Activated CD4-positive, alpha-beta T cell treated with anti-CD3 and anti-CD28 coated beads for 24 hours (primary cell): Measurements from ENCODE around the gene MYO16.
A peak's percentile ranks its signal among the peaks of the same experiment; 100 is the strongest.

Experiments
- DNase-seq, 2 donors: peaks; one replicate each; pipeline ENCODE4 v3.0.0-alpha.2; 2020; ENCODE audit warnings: low read depth in 2 of 2

Gene MYO16

DNA sequence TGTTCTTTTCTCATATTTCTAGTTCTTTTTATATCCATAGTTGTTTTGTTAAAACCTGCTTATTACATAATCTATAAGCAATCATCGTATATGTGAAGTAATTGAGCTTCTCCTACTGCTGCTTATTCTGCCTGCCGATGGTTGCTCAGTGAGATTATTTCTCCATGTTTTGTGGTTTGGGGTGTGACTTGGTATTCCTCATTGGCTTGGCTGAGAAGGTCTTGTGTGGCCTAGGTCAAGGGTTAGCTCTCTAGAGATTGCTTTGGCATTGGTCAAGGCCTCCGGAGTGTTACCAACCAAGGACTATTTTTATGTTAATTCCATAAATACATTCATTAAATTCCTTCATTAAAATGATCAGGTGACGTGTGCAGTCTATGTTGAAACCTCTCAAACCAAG, 302.8 kb downstream of the MYO16 start:
- DNase-seq = no peak

DNA sequence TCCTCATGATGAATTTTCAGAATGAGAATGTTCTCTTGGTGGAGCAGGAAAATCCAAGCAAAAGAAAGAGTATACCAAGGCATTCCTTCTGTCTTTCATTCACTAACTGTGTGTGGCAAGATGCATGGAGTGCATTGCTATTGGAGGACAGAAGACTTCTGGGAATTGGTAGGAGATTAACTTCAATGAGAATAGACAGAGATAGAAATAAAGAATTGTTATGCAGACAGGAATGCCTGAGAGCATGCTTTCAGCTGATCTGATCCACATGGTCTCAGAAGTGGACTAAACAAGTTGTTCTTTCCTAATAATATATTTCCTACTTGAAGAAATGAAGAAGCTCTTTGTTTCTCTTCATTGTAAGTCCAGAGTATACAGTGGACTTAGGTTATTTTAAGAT, 303.6 kb downstream of the MYO16 start:
- no peak for DNase-seq

DNA sequence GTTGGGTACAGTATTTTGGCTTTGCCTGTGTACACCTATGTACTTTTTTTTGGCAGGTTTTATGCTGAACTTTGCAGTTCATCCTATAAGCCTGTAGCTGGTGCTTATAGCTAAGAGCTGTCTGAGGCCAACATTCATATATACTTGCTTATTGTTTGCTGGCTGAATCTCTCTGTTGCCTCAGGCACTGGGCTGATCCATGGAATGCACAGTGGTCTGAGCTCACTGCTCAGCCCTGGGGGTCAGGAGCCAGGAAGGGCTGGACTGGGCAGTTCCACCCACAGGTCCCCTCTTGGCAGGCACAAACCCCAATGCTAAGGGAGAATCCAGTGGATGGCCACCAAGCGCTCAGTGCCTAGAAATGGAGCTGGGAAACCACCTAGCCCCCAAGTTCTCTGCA, 308.7 kb downstream of the MYO16 start:
- DNase-seq = no peak

DNA sequence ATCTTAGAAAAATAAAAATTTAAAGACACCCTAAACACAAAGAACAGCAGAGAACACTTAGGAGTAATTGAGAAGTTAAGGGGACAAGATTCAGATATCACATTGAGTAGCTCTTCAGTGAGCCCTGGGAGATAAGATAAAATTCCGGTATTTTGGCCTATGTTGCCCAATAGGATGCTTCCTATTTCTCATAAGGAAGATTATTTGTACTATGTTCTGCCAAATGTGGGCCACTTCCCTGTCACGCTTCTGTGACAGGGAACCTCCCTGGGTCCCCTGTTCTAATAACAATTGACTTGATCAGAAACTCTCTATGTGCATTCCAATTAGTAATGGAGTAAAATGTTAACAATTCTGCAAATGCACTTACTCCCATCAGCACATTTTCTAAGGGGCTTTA, 310.7 kb downstream of the MYO16 start:
- DNase-seq = no peak

DNA sequence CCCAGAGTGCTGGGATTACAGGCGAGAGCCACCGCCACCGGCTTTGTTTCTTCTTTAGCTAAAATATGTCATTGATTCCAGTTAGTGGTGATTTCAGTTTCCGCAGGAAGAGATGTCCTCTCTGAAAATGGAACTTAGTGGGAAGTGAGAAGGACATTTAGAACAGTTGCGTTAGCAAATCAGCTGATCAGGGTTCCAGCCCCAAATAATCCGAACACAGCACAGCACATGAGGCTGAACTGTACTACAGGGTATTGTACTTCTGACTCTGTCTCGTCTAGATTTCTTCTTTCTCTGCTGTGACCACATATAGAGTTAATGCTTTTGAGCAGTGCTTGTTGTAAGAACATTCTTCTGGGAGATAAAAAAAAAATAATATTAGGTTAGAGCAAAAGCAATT, 314.4 kb downstream of the MYO16 start:
- no peak for DNase-seq

DNA sequence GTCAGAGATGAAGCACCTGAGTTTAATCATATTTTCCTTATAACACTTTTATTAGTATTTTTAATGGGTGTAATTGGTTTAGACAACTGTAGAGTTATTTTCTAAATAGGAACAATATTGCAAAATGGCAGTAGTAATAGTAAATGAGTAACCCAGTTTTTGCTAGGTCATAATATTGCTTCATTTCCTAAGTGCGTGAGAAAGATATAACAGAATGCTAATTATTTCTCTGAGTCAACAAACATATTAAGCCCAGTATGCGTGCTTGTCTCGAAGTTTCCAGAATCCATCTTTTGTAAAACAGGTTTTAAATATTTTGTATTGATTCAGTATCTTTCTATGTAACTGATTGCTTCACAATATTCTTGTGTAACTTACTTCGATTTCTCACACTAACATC, 315.3 kb downstream of the MYO16 start:
- DNase-seq = no peak

DNA sequence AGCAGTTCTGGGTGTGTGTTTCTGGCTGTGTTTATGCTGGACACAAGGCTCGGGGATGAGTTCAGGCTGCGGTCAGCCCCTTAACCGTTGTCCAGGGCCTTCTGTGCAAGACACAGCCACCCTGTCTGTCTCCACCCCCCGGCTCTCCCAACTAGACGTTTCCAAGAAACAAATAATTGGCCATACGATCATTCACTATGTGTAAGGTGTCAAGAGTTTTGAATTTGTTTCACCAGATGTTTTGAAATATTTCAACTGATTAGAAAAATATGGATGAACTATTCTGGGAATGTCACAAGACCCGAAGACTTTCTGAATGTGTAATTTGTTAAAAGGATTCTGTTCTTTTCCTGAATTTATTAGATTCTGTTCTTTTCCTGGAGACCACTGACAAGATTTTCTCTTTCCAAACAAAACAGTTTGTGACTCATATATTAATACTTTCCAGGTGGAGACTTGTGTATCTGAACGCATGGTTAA, 318.2 kb downstream of the MYO16 start:
- no peak for DNase-seq

DNA sequence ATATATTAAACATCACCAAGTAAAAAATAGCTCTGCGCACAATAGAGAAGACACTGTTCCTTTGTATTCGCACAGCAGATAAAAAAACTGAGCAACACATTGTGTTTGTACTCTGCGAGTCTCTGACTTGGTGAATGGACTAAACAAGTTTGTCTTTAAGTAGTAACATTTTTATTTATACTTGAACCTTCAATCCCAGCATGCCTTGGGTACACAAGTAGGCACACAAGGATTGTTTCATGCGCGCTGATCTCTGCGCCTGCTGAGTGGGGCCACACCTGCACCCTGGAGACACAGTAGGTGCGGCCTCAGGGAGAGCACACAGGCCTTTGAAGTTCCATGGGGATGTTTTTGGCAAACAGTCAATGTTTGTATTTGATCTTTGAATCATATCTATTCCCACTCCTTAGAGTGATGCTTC, 318.9 kb downstream of the MYO16 start:
- no peak for DNase-seq

DNA sequence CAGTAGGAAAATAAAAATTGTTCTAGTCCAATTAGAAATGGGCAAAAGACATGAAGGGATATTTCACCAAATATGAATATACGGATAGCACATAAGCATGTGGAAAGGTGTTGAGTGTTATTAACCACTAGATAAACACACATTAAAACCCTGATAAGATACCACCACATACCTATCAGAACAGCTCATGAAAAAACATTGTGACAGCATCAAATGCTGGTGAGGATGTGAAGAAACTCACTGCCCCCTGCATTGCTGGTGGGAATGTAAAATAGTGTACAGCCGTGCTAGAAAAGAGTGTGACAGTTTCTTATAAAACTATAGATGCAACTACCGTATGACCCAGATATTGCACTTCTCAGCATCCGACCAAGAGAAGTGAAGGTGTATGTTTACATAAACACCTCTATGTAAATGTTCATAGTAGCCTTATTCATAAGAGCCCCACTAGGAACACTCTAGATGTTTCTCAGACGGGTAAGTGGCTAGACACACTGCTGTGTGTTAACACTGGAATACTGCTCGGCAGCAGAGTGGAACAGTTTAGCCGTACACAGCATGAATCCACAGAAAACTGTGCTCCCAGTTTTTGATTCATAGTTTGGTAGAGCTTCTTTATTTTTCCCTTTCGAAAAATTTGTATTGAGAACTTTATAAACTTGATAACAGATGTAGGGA, 321.1 kb downstream of the MYO16 start:
- DNase-seq = no peak

DNA sequence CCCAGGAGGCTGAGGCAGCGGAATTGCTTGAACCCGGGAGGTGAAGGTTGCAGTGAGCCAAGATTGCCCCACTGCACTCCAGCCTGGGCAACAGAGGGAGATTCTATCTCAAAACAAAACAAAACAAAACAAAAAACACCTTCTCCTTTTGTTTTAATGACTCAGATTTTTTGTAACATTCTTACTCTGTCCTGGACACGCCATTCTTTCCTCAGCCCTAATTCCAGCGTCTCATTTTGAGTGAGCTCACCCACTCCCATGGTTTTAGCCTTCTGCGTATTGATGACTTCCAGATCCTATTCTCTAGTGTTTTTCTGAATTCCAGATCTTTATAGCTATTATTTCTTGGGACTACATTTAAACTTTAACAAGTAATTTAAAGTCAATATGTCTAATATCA, 326.3 kb downstream of the MYO16 start:
- no peak for DNase-seq

DNA sequence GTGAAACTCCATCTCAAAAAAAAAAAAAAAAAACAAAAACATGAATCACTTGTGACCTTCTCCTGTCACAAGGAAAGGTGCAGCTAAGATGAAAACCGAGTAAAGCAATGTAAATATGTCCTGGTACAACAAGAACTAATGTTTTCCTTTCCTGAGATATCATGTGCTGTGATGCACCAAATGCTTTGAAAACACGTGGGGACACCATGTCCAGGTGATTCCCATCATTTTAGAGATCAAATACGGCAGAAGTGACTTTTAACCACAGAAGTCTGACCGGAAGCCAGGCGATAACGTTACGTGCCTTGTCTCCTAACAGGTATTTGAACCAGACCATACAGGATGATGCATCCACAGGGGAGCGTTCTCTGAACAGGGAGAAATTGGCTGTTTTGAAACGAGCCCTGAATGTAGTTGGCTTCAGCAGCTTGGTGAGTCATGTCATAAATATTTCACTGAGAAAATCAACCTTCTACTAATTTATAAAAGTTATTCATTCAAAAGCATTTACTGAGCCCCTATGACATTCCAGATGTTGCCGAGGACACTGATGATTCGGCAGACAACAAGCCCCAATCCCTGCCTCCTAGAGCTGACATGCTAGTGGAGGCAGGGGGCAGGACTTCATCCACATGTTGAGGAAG, 328.1 kb downstream of the MYO16 start:
- DNase-seq = no peak

DNA sequence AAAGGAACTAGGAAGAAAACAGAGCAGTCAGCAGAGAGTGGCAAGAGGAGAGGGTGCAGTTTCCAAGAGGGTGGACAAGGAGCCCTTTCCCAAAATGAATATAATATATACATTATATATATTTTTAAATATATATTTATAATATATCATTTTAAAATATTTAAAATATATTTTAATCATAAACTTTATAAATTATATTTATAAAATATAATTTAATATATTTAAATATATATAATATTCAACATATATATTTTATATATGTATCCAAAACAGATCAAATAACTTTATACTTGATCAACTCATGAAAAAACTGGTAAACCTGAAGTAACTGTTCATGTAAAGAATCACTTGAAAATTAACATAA, 328.6 kb downstream of the MYO16 start:
- DNase-seq = no peak

DNA sequence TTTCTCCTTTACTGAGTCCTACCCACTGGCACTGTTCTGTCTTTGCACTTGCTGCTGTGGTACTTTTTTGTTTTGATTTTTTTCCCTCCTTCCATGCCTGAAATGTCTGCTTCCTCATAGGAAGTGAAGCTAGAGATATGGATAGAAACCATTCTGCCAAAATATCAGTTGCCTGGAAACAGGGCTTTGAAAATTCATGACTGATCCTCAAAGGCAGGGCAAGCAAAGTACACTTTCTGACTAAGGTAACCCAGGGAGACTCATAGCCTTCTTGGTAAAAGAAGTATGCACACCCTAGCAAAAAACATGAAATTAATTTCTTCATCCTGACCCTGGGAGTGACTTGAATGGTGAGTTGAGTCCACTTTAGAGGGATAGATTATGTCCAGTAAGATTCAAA, 329.8 kb downstream of the MYO16 start:
- DNase-seq = no peak

DNA sequence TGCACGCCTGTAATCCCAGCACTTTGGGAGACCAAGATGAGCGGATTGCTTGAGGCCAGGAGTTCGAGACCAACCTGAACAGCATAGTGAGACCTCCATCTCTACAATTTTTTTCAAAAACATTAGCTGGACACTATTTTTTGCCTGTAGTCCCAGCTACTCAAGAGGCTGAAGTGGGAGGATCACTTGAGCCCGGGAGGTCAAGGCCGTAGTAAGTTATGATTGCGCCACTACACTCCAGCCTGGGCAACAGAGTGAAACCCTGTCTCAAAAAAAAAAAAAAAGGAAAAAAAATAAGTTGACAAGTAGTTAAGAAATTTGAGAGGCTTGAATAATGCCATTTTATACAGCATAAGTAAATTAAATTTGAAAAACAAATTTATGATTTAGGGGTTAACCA, 330.6 kb downstream of the MYO16 start:
- no peak for DNase-seq

DNA sequence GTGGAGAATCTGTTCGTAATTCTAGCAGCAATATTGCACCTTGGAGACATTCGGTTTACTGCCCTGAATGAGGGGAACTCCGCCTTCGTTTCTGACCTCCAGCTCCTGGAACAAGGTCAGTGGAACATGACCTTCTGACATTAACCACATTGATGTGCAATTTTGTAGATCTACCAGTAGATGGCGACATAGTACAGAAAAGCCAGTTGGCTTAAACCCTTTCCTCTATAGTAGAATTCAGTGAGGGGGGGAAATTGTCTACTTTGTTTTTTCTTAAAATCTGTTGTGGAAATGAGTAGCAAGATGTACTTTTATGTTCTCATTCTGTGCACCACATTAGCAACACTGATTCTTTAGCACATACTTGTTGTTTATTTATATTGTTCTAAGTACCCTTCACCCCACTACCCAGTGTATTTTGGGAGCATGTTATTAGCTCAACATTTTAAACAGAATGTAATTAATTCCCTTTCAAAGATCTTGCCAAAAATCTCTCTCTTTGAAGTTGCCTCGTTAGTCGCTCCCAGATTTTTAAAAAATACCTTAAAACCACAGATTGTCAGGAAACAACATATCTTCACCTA, 332.2 kb downstream of the MYO16 start:
- DNase-seq = peak in 1 of 2 donors; percentile 3

DNA sequence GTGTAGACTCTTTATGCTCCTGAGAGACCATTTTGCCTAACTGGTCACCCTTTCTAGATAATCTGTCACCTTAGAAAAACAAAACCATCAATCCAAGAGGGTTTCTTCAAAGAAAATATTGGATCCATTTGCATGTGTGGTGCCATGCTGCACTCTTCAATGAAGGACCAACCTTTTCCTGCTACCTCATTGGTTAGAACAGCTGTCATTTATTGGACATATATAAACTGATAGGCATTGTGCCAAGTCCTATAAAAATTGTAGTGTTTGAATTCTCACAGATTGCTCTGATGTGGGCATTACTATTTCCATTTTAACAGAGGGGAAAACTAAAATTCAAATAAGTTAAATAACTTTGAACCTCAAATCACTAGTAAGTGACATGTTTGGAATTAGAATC, 333.2 kb downstream of the MYO16 start:
- no peak for DNase-seq

DNA sequence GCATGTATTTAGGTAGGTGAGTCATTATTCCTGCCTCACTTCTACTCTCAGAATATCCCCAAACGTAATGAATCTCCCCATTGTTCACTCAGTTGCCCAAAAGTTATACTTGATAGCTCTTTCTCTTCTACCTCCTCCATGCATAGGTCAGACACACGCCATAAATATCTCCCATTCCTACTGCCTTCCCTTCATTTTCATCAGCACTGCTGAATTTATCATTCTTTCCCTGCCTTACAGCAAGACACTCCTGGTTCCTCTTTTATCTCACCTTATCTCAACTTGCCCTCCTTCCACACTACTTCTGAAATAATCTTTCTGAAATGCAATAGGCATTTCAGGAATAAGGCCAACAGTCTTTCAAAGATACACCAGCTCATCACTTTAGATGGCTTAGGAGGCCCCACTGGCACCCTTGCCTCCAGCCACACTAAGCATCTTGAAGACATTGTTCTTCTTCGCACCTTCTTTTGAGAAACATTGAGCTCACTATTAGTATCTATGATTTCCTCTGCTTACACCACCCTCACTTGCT, 333.9 kb downstream of the MYO16 start:
- DNase-seq = no peak

DNA sequence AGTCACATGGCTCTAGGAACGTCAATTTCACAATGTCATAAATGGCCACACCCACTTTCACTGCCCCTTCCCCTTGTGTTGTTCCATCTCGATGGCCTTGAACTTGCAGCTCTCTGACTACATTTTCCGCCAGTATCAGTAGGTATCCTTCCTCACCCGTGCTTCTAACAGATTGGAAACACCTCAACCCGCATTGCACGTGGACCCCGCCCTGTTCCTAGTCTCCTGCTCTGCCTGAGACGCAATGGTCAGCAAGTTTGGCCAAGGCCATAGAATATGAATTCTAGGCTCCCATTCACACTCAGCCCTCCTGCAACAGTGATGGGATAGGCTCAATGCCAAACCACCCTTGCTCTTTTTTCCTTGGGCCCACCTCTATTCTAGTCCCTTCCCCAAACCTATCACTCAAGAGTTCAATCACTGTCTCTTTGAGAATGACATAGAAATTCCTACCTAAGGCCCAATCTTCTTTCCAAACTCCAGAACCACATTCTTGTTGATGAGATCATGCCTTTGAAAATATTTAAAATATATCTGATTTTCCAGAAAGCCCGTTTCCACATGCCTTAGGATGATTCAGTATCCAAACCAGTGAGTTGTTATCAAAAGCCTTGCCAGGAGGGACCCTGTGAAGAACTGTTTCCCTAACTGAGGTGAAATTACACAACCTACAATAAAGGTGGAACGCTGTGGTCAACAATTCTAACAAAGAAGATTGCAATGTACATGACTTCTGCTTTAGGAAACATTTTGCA, 334.6 kb downstream of the MYO16 start:
- no peak for DNase-seq

DNA sequence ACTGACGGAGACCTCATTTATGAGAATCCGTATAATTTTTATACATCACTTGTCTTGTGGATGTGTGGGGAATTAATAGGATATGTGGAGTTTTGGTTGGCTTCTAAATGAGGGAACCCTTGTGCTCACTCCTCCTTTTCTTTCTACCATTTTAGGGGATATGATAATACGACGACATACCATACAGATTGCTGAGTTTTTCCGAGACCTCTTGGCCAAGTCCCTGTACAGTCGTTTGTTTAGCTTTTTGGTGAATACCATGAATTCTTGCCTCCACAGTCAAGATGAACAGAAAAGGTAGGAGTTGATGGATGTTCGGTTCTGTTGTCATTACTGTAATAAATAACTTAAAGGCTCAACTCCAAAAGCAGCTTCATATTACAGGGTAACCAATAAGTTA, 335.2 kb downstream of the MYO16 start:
- DNase-seq = no peak

DNA sequence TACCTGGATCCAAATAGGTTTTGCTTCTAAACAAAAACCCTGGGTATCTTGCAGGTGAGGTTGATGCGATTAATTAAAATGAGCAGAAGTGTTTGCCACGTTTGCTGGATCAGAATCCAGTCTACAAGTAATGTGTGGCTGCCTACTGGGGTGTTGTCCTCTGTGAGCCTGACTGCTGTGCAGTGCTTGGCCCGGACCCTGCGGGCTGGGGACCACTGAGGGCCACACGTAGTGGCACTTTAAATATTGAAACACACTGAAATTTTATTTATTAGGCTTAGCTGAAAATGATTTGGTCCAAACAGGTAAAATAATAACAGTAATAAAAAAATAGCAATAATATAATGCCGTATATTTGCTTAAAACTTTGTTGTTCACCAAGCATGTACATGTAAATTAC, 338.0 kb downstream of the MYO16 start:
- DNase-seq = no peak

DNA sequence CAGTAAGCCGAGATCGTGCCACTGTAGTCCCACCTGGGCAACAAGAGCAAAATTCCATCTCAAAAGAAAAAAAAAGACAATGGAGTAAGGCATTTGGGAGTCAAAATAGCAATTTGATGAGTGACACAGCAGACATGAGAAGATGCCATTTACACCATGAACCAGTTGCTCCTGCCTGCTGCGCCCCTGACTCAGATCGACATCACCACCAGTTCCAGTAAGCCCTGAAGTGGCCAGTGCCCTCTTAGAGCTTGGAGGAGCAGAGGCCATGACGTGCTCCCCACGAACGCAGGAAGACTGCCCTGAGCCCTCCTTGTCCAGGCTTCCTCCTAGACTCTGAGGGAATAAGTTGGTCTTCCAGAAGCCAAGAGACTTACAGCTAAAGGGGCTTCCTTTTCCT, 339.2 kb downstream of the MYO16 start:
- DNase-seq = no peak

DNA sequence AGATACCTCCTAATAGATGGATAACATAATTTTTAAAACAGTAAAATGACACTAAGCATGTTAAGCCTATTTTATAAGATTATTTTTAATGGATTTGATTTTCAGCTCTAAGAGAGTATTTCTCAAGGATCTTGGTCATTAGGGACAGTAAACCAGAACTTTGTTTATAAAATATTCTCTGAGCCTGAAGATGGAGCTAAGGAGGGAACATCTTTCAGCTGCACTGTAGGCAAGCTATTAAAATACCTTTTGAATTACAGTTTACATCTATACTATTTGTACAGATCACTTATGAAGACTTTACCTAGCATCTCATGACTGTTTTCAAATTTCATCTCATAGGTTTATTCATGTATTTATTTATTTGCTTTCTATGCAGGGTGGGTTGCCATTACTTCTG, 345.3 kb downstream of the MYO16 start:
- no peak for DNase-seq
